Upper lobe of right lung (tissue), 1 donor: ENCODE data around the gene TPPP. TPM values are rescaled to one million over a fixed set of nuclear protein-coding genes. Genes with fewer than 3 reads are reported as not detected.
"Not testable (repeated sequence)": the region's sequence is repeated elsewhere in the genome, so short reads cannot be mapped to it uniquely, and the experiment has no call there.

ENCODE experiments used
- ATAC-seq: fragments of 200-7000 bp; cut with Tn5 transposase; one replicate; pipeline ENCODE4 v1.9.1; 2020; ENCODE audit warnings: mild to moderate bottlenecking, moderate library complexity
- DNase-seq: peaks from one replicate; pipeline ENCODE4 v3.0.0-alpha.2; 2020
- H3K27ac ChIP-seq: fragments of 200-600 bp; one replicate; pipeline ENCODE4 v1.8.0; 2022
- H3K27me3 ChIP-seq: fragments of 200-600 bp; one replicate; pipeline ENCODE4 v1.8.0; 2022; ENCODE audit warnings: mild to moderate bottlenecking
- H3K36me3 ChIP-seq: fragments of 200-600 bp; one replicate; pipeline ENCODE4 v1.8.0; 2022
- H3K4me1 ChIP-seq: fragments of 200-600 bp; one replicate; pipeline ENCODE4 v1.8.0; 2022
- H3K4me3 ChIP-seq: fragments of 200-600 bp; one replicate; pipeline ENCODE4 v1.8.0; 2022; ENCODE audit warnings: mild to moderate bottlenecking
- H3K9me3 ChIP-seq: fragments of 200-600 bp; one replicate; pipeline ENCODE4 v1.8.0; 2022
- intact Hi-C: fragments of 100-400 bp; cut with DNase I; formaldehyde crosslinking; loops from one replicate; pipeline ENCODE4 v1.11.0; 2022
- total RNA-seq: library from RNA; stranded (reverse); fragmentation: NEBNext Ultra II Directional; extraction: Animal tissue kit (Norgen Biotek cat#: 25700); gene quantifications from one replicate; pipeline ENCODE4 v1.2.1, GENCODE V29; 2021
- TF ChIP-seq, protein P1 (sequence below): fragments of 200-600 bp; IDR thresholded peaks from one replicate; pipeline ENCODE4 v1.8.0; 2022; ENCODE audit warnings: antibody characterized with exemption
- donor health status: DM: no; HTN: yes; CAD: no; lungs with severe emphysema.

TPPP gene
- total RNA-seq, 1 donor from 2014 or later = 16.1 TPM

DNA sequence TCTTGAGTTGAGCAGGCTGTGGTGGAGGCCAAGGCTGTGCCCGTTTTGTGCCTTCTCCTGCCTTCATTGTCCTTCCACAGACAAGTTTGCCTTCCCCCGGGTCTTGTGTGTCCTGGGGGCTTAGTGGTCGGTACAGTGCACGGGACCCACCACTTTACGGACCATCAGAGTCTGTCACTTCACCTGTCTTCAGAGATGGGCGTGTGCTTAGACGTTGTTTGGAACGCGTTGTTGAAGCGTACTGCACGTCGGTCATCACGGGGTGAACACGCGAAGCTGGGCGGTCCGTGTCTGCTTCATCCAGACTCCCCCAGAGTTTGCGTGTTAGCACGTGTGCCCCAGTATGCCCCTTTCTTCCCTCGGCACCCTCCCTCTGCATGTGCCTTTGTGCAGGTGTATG, 56.2 kb downstream of the TPPP start:
- intact Hi-C loops = no loop called here
- no peak for ATAC-seq
- H3K27me3 ChIP-seq = no peaks in the 10 kb centered on the region
- H3K4me1 ChIP-seq = no peaks in the 10 kb centered on the region
- H3K9me3 ChIP-seq = no peaks in the 10 kb centered on the region
- no peak overlapping the region for H3K27ac ChIP-seq
- peaks cover 23% of the 10 kb centered on the region for H3K36me3 ChIP-seq
- no peak overlapping the region for H3K4me3 ChIP-seq
- TF ChIP-seq, protein P1, sequence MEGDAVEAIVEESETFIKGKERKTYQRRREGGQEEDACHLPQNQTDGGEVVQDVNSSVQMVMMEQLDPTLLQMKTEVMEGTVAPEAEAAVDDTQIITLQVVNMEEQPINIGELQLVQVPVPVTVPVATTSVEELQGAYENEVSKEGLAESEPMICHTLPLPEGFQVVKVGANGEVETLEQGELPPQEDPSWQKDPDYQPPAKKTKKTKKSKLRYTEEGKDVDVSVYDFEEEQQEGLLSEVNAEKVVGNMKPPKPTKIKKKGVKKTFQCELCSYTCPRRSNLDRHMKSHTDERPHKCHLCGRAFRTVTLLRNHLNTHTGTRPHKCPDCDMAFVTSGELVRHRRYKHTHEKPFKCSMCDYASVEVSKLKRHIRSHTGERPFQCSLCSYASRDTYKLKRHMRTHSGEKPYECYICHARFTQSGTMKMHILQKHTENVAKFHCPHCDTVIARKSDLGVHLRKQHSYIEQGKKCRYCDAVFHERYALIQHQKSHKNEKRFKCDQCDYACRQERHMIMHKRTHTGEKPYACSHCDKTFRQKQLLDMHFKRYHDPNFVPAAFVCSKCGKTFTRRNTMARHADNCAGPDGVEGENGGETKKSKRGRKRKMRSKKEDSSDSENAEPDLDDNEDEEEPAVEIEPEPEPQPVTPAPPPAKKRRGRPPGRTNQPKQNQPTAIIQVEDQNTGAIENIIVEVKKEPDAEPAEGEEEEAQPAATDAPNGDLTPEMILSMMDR = no peak
- DNase-seq = peak; percentile 45

DNA sequence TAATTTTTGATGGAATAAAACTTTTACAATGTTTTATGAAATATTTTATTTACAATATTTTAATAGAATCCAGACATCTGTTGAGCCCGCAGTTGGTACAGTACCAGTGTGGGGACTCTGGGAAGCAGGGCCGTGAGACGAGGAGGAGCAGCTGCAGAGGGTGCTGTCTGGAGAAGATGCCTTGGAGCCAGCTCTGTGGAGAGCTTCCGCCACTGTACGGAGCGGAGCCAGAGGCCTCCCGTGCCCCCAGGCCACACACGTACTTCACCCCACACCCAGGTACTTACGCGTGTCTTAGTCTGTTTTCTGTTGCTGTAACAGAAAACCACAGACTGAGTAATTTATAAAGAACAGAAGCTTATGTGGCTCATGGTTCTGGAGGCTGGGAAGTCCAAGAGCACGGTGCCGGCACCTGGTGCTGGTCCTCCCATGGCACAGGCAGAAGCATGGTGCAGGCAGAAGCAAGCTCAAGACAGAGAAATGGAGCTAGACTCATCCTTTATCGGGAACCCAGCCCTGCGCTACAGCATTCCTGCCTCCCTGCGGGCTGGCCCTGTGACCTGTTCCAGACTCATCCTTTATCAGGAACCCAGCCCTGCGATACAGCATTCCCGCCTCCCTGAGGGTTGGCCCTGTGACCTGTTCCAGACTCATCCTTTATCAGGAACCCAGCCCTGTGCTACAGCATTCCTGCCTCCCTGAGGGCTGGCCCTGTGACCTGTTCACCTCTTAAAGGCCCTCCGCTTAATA, 57.7 kb downstream of the TPPP start:
- Histone ChIP-seq H3K9me3 (no peaks in the 10 kb centered on the region), H3K36me3 (peaks cover 14% of the 10 kb centered on the region), H3K27me3 (no peaks in the 10 kb centered on the region), H3K4me3 (no peak overlapping the region), H3K27ac (no peak overlapping the region), H3K4me1 (no peaks in the 10 kb centered on the region)
- intact Hi-C loops = no loop called here
- ATAC-seq (no peak), DNase-seq (peak; percentile 40)
- TF ChIP-seq, protein P1 = no peak

DNA sequence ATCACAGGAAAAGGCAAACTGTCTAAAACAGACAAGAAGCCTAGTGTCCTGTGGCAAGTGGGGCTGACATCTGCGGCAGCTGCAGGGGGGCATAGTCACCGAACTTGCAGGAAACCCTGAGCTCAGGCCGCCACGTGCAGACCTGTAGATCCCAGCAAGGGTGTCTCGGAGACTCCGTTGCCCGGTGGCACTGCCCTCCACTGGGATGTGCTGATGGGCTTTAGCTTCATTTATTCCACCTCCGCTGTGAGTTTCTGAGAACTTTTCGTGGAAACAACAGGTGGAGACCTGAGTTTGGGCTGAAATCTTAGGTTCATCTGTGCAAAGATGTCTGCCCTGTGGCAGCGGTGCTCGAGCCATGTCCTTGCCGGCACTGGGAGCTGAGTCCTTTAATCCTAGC, 59.0 kb downstream of the TPPP start:
- DNase-seq = peak; percentile 53
- Histone ChIP-seq H3K27me3 (no peaks in the 10 kb centered on the region), H3K9me3 (no peaks in the 10 kb centered on the region), H3K36me3 (peaks cover 12% of the 10 kb centered on the region), H3K4me3 (no peak overlapping the region), H3K27ac (no peak overlapping the region), H3K4me1 (no peaks in the 10 kb centered on the region)
- intact Hi-C loops = no loop called here
- TF ChIP-seq, protein P1 = no peak
- no peak for ATAC-seq

DNA sequence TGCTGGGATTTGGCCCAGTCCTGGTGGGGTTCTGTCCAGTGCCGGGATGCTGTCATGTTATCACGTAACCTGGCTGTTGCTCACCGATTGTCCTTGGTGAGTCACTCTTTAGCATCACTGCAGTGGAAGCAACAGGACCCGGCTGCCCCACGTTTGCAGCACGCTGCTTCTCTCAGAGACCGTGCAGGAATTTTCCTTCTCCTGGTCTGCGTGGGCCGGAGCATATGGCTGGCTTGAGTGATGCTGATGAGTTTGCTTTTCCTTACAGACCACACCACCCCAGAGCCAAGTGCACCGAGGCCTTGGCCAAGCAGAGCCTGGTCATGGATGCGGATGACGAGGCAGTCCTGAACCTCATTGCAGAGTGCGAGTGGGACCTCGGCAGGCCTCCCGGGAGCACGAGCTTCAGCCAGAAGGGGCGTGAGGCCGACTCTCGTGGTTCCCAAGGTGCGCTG, 59.6 kb downstream of the TPPP start:
- TF ChIP-seq, protein P1 = no peak
- peak; percentile 57 for DNase-seq
- Histone ChIP-seq H3K4me1 (no peaks in the 10 kb centered on the region), H3K4me3 (no peak overlapping the region), H3K27me3 (no peaks in the 10 kb centered on the region), H3K27ac (no peak overlapping the region), H3K9me3 (no peaks in the 10 kb centered on the region), H3K36me3 (peaks cover 12% of the 10 kb centered on the region)
- ATAC-seq = no peak
- intact Hi-C loops = no loop called here

DNA sequence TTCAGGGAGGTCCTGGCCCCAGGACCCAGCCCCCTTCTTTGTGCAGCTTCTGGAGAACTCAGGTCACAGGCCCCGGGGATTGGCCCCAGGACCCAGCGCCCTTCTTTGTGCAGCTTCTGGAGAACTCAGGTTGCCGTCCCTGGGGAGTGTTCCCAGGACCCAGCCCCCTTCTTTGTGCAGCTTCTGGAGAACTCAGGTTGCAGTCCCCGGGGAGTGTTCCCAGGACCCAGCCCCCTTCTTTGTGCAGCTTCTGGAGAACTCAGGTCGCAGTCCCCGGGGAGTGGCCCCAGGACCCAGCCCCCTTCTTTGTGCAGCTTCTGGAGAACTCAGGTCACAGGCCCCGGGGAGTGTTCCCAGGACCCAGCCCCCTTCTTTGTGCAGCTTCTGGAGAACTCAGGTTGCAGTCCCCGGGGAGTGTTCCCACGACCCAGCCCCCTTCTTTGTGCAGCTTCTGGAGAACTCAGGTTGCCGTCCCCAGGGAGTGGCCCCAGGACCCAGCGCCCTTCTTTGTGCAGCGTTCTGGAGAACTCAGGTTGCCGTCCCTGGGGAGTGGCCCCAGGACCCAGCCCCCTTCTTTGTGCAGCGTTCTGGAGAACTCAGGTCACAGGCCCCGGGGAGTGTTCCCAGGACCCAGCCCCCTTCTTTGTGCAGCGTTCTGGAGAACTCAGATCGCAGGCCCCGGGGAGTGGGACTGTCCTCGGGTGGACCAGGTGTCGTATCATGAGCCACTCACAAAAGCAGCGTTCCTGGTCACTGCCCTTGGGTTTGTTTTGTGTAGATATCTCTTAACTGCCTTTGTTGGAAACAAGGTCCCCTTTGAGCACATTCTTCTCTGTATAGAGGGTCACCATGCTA, 64.6 kb downstream of the TPPP start:
- ATAC-seq, H3K4me3 ChIP-seq, H3K9me3 ChIP-seq, H3K27ac ChIP-seq, intact Hi-C loops, H3K4me1 ChIP-seq, H3K27me3 ChIP-seq, H3K36me3 ChIP-seq: not testable (repeated sequence)
- peak; percentile 43 for DNase-seq

DNA sequence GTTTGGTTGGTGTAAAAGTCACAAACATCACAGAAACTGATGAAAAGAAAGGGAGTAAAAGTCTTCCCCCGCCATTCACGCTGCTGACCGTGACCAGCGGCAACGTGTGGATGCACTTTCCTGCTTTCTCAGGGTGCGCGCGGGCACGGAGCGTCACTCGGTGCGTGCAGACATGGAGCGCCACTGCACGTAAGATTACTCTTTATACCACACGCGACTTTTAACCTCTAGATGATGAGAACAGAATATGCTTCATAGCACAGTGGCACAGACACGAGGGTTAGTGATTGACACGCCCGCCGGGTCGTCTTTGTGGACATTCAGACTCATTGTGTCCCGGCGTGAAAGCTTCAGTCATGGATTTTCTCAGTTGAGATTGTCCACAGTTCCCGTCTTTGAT, 65.3 kb downstream of the TPPP start:
- H3K9me3 ChIP-seq = no peaks in the 10 kb centered on the region
- H3K4me3 ChIP-seq = no peak overlapping the region
- H3K27me3 ChIP-seq = no peaks in the 10 kb centered on the region
- H3K36me3 ChIP-seq = peaks cover 6% of the 10 kb centered on the region
- TF ChIP-seq, protein P1 = no peak
- intact Hi-C loops = no loop called here
- no peaks in the 10 kb centered on the region for H3K4me1 ChIP-seq
- DNase-seq (peak; percentile 48), ATAC-seq (no peak)
- no peak overlapping the region for H3K27ac ChIP-seq
